ENCODE results near the gene CFAP73. TPM values are rescaled to one million over a fixed set of nuclear protein-coding genes. Genes with fewer than 3 reads are reported as not detected.

The CFAP73 gene
- total RNA-seq, 1 experiment from 2014 or later: 0.34 TPM

DNA sequence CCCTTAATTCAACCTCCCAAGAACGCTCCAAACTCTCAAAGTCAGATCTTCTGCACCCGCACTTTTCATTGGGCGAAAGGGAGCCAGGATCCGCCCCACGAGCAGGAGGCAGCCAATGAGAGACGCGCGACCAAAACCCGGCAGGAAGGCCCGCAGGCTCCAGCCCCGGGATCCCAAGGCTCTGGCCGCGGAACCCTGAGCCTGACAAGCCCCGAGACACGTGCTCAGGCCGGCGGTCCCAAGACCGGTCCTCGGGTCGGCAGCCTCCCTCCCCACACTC lies 35.3 kb downstream of the CFAP73 start:
- Histone ChIP-seq H3K9me2 (ENCODE audit: insufficient read depth) (no peaks in the 10 kb centered on the region), H3K36me3 (ENCODE audit: control insufficient read depth in 1 of 2, insufficient read depth in 2 of 2, low read length in 2 of 2) (peaks cover 8 to 30% of the 10 kb centered on the region in 2 experiments), H3K4me3 (replicated peaks in 1 of 2; ENCODE audit: low read depth in 1 of 2, low read length in 2 of 2) (peak overlapping the region; percentile 87 to 89), H3K79me2 (ENCODE audit: insufficient read depth, low read length) (peaks cover 81% of the 10 kb centered on the region), H3K9ac (ENCODE audit: low read length) (peak overlapping the region; percentile 100), H3K27ac (ENCODE audit: low read depth, low read length) (peak overlapping the region; percentile 95), H2AFZ (ENCODE audit: low read depth, low read length, poor library complexity, severe bottlenecking) (no peak overlapping the region), H3K9me3 (ENCODE audit: control insufficient read depth in 1 of 2, insufficient read depth in 1 of 2, low read depth in 1 of 2, low read length in 2 of 2) (no peaks in the 10 kb centered on the region), H4K20me1 (ENCODE audit: insufficient read depth) (no peaks in the 10 kb centered on the region; the same call in 1 of the 2 replicates), H3K4me1 (ENCODE audit: control insufficient read depth in 1 of 2, insufficient read depth in 2 of 2, low read length in 2 of 2) (peaks cover 8 to 42% of the 10 kb centered on the region in 2 experiments; a peak in 3 of 4 replicates), H3K27me3 (ENCODE audit: insufficient read depth, low read length) (no peaks in the 10 kb centered on the region), H3K4me2 (ENCODE audit: low read length) (peak overlapping the region; percentile 83)
- intact Hi-C loops (cut with micrococcal nuclease): loop anchor here (2.0 kb wide), 1 partner anchor 48 kb away; no protein-coding TSS in a partner anchor
- DNase-seq (ENCODE audit: low read depth, low spot score): peak; percentile 76
- RAD21 ChIA-PET (ENCODE audit: low non-redundant PET in 1 of 2, low total read pairs in 2 of 2, uncharacterized antibody in 2 of 2, unreplicated experiment in 2 of 2): no interaction called here
- TF ChIP-seq SP1 (IDR thresholded peaks at IDR 0.05; ENCODE audit: low read depth): peak; percentile 63
- TF ChIP-seq, protein P1, sequence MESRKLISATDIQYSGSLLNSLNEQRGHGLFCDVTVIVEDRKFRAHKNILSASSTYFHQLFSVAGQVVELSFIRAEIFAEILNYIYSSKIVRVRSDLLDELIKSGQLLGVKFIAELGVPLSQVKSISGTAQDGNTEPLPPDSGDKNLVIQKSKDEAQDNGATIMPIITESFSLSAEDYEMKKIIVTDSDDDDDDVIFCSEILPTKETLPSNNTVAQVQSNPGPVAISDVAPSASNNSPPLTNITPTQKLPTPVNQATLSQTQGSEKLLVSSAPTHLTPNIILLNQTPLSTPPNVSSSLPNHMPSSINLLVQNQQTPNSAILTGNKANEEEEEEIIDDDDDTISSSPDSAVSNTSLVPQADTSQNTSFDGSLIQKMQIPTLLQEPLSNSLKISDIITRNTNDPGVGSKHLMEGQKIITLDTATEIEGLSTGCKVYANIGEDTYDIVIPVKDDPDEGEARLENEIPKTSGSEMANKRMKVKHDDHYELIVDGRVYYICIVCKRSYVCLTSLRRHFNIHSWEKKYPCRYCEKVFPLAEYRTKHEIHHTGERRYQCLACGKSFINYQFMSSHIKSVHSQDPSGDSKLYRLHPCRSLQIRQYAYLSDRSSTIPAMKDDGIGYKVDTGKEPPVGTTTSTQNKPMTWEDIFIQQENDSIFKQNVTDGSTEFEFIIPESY (IDR thresholded peaks at IDR 0.05; ENCODE audit: extremely low read depth, insufficient replicate concordance, low read length): no peak
- TF ChIP-seq ZFX (IDR thresholded peaks at IDR 0.05): no peak
- no peak for TF ChIP-seq TCF7L2 (IDR thresholded peaks at IDR 0.05; ENCODE audit: borderline replicate concordance, extremely low read depth, insufficient read depth, insufficient read length)
- peak; percentile 82 for TF ChIP-seq POLR2AphosphoS5 (IDR thresholded peaks at IDR 0.05; ENCODE audit: low read depth, low read length)
- TF ChIP-seq EZH2phosphoT487 (IDR thresholded peaks at IDR 0.05; ENCODE audit: borderline replicate concordance): no peak
- POLR2A ChIA-PET: interaction anchor here (1.3 to 2.5 kb wide), 3 partner anchors 10 to 37 kb away, joined by 3 to 15 read pairs (median 5); partner anchors contain the start of gene TPCN1
- CTCF ChIA-PET: interaction anchor here (1.2 to 3.7 kb wide), 3 partner anchors 10 to 241 kb away, joined by 3 to 16 read pairs (median 4); no protein-coding TSS in a partner anchor
- peak; percentile 87 for ATAC-seq
- TSS peak; percentile 64 for BruUV-seq (replicated peaks)

All from HCT116 (cell line).